Activated CD4-positive, alpha-beta T cell treated with anti-CD3 and anti-CD28 coated beads for 4 hours (primary cell): Measurements from ENCODE around the gene ZNF529.
"Not testable (repeated sequence)": the region's sequence is repeated elsewhere in the genome, so short reads cannot be mapped to it uniquely, and the experiment has no call there.

ENCODE experiments used
- DNase-seq, 2 donors: peaks; one replicate each; pipeline ENCODE4 v3.0.0-alpha.2; 2020

Gene ZNF529

GRCh38 chr19:36573020-36573894, at the start of gene ZNF529:
Gene ZNF529, minus strand, starts transcription at chr19:36573292. Its CDS starts 946 bp downstream, at chr19:36572346.
- DNase-seq, result peak; percentile 77 to 81

DNA sequence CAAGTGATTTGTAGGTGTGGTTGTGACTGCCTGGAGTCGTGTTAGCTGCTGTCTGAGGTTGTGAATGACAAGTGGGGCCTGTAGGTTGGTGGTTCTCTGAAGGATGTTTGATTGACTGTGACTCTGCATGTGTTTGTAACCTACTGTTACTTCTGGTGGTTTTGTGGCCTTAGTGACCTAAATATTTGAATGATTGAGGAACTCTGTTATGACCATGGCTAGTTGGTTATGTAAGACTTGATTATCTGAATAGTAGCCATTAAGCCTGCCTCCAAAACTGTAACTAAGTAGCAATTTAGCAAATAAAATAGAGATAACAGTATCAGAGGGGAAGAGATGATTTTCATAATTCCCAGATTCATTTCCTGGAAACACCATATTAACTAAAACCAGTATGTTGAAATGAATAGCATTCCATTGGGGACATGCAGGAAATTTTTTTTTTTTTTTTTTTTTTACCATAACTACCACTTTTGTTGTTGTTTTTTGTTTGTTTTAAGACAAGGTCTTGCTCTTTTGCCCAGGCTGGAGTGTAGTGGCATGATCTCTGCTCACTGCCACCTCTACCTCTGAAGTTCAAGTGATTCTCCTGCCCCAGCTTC, 32.9 kb upstream of the ZNF529 start:
- DNase-seq, result no peak

DNA sequence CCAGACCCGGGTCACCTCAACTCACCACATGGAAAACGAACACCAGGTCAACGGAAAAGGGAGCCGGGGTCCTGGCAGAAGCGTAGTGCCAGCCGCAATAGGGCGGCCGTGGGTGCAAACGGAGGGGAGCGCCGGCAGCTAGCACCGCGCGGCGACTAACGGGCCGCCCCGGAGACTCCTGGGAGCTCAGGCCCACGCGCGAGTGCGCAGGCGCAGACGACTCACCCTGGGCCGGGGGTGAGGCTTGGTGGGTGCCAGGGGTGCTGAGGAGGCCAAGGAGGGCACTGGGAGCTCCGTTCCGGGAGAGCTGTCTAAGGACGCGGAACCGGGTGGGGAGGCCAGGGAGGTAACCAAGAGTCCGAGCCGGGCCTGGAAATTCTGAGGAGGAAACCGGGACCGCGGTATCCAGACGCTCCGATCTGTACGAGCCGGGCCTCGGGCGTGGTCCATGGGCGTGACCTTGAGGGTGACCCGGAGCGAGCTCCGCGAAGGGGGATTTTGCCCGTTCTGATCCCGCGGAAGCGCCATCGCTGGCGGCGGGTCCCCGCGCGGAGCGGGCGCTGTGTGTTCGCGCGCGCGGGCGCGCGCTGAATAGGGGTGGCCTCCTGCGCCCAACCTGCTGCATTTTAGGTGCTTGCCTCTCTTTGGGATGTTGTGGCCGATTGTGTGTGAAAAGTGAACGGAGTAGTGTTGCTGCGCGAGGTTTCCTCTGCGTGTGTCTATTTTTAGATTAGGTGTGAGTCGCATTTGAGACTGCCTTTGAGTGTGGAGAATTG, 32.2 kb upstream of the ZNF529 start, which contains the start of gene ZNF382:
ZNF382 (plus strand) TSS at position 213 of the 776 bp plus-strand sequence. CDS start 4,602 bp downstream, outside the sequence.
- DNase-seq, result peak; percentile 90

DNA sequence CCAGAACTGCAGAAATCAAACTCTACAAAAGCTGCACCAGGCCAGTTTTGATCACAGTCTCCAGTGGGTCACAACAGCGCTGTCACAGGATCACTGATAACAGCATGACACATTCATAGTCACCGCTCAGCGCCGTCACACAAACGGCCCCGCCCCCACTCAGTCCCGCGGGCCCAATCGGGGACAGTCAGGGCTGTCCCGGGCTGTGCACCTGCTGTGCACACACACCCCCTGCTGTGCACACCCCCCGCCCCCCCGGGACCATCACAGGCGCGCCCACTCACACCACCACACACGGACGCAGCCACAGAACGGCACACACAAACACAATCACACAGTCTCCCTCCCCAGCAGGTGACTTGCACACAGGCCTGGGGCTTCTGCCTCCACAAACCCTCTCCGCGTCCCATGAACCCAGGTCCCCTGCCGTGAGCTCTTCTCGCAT, 31.6 kb upstream of the ZNF529 start:
- peak; percentile 86 to 89 for DNase-seq

DNA sequence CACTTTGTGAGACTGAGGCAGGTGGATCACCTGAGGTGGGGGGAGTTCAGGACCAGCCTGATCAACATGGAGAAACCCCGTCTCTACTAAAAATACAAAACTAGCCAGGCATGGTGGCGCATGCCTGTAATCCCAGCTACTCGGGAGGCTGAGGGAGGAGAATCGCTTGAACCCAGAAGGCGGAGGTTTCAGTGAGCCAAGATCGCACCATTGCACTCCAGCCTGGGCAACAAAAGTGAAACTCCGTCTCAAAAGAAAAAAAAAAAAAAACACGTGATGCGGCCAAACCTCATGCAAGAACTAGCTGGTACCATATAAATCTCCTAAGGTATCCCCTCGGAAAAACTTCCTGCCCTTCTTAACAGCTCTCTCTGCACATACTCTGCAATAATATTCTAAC, 29.6 kb upstream of the ZNF529 start:
- not testable (repeated sequence) for DNase-seq

GRCh38 chr19:36579255-36579654, 6.2 kb upstream of the ZNF529 start:
- DNase-seq, result no peak

GRCh38 chr19:36577271-36577996, 4.3 kb upstream of the ZNF529 start:
- DNase-seq, result no peak

GRCh38 chr19:36574741-36575140, 1.6 kb upstream of the ZNF529 start:
- DNase-seq, result no peak

- no peak for DNase-seq
Observed at GRCh38 chr19:36573895-36574720, 1.0 kb upstream of the ZNF529 start.

GRCh38 chr19:36572593-36573019, 486 bp downstream of the ZNF529 start:
- DNase-seq, result no peak

DNA sequence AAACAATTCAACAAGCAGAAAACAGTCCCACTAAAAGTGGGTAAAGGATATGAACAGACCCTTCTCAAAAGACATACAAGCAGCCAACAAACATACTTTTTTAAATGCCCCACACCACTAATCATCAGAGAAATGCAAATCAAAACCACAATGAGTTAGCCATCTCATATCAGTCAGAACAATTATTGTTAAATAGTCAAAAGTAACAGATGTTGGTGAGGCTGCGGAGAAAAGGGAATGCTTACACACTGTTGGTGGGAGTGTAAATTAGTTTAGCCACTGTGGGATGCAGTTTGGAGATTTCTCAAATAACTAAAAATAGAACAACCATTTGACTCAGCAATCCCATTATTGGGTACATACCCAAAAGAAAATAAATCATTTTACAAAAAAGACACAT, 8.7 kb downstream of the ZNF529 start:
- no peak for DNase-seq

DNA sequence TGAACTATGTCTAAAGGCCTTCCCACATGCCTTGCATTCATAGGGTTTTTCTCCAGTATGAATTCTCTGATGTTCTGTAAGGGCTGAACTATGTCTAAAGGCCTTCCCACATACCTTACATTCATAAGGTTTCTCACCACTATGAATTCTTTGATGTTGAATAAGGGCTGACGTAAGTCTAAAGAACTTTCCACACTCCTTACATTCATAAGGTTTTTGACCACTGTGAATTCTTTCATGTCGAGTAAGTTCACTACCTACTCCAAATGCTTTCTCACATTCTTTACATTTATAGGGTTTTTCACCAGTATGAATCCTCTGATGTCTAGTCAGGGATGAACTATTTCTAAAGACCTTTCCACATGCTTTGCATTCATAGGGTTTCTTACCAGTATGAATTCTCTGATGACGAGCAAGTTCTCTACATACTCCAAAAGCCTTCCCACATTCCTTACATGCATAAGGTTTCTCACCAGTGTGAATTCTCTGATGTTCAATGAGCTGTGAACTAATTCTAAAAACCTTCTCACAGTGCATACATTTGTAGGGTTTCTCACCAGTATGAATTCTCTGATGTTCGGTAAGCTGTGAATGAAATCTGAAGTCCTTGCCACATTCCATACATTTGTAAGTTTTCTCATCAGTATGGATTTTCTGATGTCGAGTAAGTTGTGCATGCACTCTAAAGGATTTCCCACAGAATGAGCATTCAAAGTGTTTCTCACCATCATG, 25.9 kb downstream of the ZNF529 start:
- no peak for DNase-seq

DNA sequence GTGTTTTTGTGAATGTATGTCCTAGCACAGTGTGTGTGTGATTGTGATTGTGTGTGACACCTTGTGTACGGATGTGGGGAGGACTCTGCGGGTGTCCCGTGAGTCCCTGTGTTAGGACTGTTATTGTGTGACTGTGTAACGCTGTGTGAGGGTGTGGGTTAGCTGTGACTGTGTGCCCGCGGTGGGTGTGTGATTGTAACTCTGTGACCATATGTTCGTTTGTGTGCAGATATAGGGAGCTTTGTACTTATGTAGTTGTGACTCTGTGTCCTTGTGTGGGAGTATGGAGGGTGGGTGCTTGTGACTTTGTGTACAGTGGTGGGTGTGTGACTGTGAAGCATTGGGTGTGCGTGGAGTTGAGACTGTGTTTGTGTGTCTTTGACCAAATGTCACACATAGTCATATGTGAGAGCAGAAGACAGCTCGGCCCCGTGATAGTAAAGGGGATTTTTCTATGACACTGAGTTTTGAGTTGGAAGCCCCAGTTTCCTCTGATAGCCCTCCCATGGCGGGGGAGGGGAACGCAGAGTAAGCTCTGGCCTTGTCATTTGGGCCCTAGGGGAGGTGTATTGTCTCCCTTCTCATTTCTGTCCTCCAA, 44.1 kb downstream of the ZNF529 start:
- peak; percentile 1 to 3 for DNase-seq

- peak; percentile 89 to 90 for DNase-seq
Observed at GRCh38 chr19:36528194-36528920, 44.7 kb downstream of the ZNF529 start, which contains the start of gene ZNF260. Gene ZNF260, minus strand, starts transcription at chr19:36528271. Its CDS starts 13,033 bp downstream, at chr19:36515238.

DNA sequence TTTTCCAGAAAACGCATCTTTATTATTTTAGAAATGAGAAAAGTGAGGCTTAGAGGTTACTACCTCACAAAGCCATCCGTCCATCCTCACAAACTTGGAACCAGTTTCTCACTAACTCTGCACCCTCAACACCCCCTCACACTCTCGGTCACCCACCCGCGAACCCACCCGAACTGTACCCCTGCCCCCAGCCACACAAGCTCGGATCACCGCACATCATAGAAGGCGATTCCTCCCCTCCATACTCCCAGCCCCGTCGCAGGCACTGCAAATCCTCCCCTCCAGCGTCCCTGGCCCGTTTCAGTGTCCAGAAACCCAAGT, 45.3 kb downstream of the ZNF529 start:
- no peak for DNase-seq

- DNase-seq, result no peak
Observed at GRCh38 chr19:36527341-36527740, 45.8 kb downstream of the ZNF529 start.

DNA sequence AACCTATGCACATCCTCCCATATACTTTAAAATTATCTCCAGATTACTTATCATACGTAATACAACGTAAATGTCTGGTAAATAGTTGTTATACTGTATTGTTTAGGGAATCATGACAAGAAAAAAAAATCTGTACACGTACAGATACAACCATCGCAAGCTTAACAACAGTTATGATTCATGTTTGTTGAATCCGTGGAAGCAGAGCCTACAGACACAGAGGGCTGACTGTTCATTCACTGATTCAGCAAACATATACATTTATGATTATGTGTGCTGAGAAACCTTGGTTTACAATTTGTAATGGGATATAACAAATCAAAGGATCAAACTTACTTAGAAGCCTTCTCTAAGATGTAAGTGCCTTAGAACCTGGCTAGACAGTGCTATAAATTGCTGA, 46.5 kb downstream of the ZNF529 start:
- DNase-seq, result no peak

- no peak for DNase-seq
Observed at GRCh38 chr19:36524617-36525016, 48.5 kb downstream of the ZNF529 start.

DNA sequence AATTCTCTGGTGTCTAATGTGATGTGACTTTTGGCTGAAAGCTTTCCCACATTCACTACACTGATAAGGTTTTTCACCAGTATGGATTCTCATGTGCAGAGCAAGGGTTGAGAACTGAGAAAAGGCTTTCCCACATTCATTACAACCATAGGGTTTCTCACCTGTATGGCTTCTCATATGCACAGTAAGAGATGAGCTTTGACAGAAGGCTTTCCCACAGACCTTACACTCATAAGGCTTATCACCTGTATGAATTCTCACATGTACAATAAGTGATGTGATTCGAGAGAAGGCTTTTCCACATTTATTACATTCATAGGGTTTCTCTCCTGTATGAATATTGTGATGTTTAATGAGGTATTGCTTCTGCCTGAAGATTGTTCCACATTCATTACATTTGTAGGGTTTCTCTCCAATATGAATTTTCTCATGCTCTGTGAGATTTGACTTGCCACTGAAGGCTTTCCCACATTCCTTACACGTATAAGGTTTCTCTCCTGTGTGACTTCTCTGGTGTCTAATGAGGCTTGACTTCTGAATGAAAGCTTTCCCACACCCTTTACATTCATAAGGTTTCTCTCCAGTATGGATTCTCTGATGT, 59.0 kb downstream of the ZNF529 start:
- no peak for DNase-seq
